Mesenchymal stem cell (in vitro differentiated cells and primary cell): Measurements from ENCODE around the gene TFR2.
A peak's percentile ranks its signal among the peaks of the same experiment; 100 is the strongest.

Experiments
- DNase-seq: peaks from one replicate; pipeline ENCODE4 v3.0.0-alpha.2; 2013
- H2AFZ ChIP-seq: one replicate; pipeline ENCODE4 v1.6.1; 2013; ENCODE audit warnings: low read depth, mild to moderate bottlenecking, control low read depth, inconsistent platforms, low read length, moderate library complexity
- H2AK5ac ChIP-seq: 2 replicates; pipeline ENCODE4 v1.6.1; 2013; ENCODE audit warnings: low read length, moderate library complexity, mild to moderate bottlenecking, inconsistent platforms; ENCODE audit not compliant: severe bottlenecking
- H2BK120ac ChIP-seq: one replicate; pipeline ENCODE4 v1.6.1; 2013; ENCODE audit warnings: low read depth, mild to moderate bottlenecking, inconsistent platforms, low read length, moderate library complexity
- H2BK12ac ChIP-seq, 2 experiments: one replicate each; pipeline ENCODE4 v1.6.1; 2013; ENCODE audit warnings: inconsistent platforms in 2 of 2, low read length in 2 of 2, mild to moderate bottlenecking in 2 of 2, moderate library complexity in 2 of 2, control low read depth in 1 of 2
- H2BK15ac ChIP-seq: one replicate; pipeline ENCODE4 v1.6.1; 2013; ENCODE audit warnings: mild to moderate bottlenecking, low read depth, inconsistent platforms; ENCODE audit not compliant: poor library complexity, severe bottlenecking
- H2BK5ac ChIP-seq: 2 replicates; pipeline ENCODE4 v1.6.1; 2013; ENCODE audit warnings: low read depth, mild to moderate bottlenecking, low read length, control low read depth, inconsistent platforms; ENCODE audit not compliant: poor library complexity, severe bottlenecking
- H3K14ac ChIP-seq, 2 experiments: one replicate each; pipeline ENCODE4 v1.6.1; 2013; ENCODE audit warnings: inconsistent platforms in 2 of 2, low read length in 2 of 2, control low read depth in 1 of 2, mild to moderate bottlenecking in 1 of 2, moderate library complexity in 1 of 2
- H3K18ac ChIP-seq, 2 experiments: one replicate each; pipeline ENCODE4 v1.6.1; 2013; ENCODE audit warnings: inconsistent platforms in 2 of 2, low read length in 2 of 2, control low read depth in 1 of 2, low read depth in 1 of 2, mild to moderate bottlenecking in 1 of 2
- H3K23ac ChIP-seq, 2 experiments: one replicate each; pipeline ENCODE4 v1.6.1; 2013; ENCODE audit warnings: inconsistent platforms in 2 of 2, low read length in 2 of 2, mild to moderate bottlenecking in 2 of 2, moderate library complexity in 2 of 2, control low read depth in 1 of 2
- H3K27ac ChIP-seq: 2 replicates; pipeline ENCODE4 v1.5.1; 2013; ENCODE audit warnings: mild to moderate bottlenecking, moderate library complexity, low read length, control low read depth, inconsistent platforms; ENCODE audit not compliant: poor library complexity, severe bottlenecking
- H3K27me3 ChIP-seq, 2 experiments: 2 replicates each; pipeline versions ENCODE4 v1.6.1 to v1.7.0; 2013; ENCODE audit warnings: low read length in 2 of 2, mild to moderate bottlenecking in 2 of 2, moderate library complexity in 2 of 2, control low read depth in 1 of 2, inconsistent platforms in 1 of 2; ENCODE audit not compliant: control insufficient read depth in 1 of 2, insufficient read depth in 1 of 2
- H3K36me3 ChIP-seq, 2 experiments: 2 replicates each; pipeline versions ENCODE4 v1.6.1 to v1.7.0; 2013; ENCODE audit warnings: low read length in 2 of 2, control low read depth in 1 of 2, inconsistent platforms in 1 of 2, low read depth in 1 of 2, mild to moderate bottlenecking in 1 of 2; ENCODE audit not compliant: insufficient read depth in 2 of 2, control insufficient read depth in 1 of 2
- H3K4ac ChIP-seq, 2 experiments: one replicate each; pipeline ENCODE4 v1.6.1; 2013; ENCODE audit warnings: inconsistent platforms in 2 of 2, low read length in 2 of 2, mild to moderate bottlenecking in 2 of 2, moderate library complexity in 2 of 2, control low read depth in 1 of 2, low read depth in 1 of 2
- H3K4me1 ChIP-seq: 2 replicates; pipeline ENCODE4 v1.6.1; 2013; ENCODE audit warnings: low read depth, low read length, control low read depth; ENCODE audit not compliant: control insufficient read depth, insufficient read depth
- H3K4me2 ChIP-seq: 2 replicates; pipeline ENCODE4 v1.6.1; 2013; ENCODE audit warnings: low read length, mild to moderate bottlenecking, inconsistent platforms; ENCODE audit not compliant: poor library complexity, severe bottlenecking
- H3K4me3 ChIP-seq, 2 experiments: 2 replicates each; pipeline versions ENCODE4 v1.5.1 to v1.7.0; 2013; ENCODE audit warnings: low read length in 2 of 2, mild to moderate bottlenecking in 2 of 2, control low read depth in 1 of 2, low read depth in 1 of 2; ENCODE audit not compliant: insufficient read depth in 1 of 2
- H3K79me1 ChIP-seq: replicated peaks from 2 replicates; pipeline ENCODE4 v1.6.1; 2013; ENCODE audit warnings: mild to moderate bottlenecking, control low read depth, low read length, inconsistent platforms; ENCODE audit not compliant: poor library complexity, severe bottlenecking
- H3K9ac ChIP-seq: 2 replicates; pipeline ENCODE4 v1.7.0; 2013; ENCODE audit warnings: mild to moderate bottlenecking, low read length, moderate library complexity
- H3K9me3 ChIP-seq: 2 replicates; pipeline ENCODE4 v1.7.0; 2013; ENCODE audit warnings: mild to moderate bottlenecking, low read length; ENCODE audit not compliant: control insufficient read depth
- H4K8ac ChIP-seq: one replicate; pipeline ENCODE4 v1.6.1; 2013; ENCODE audit warnings: inconsistent platforms, mild to moderate bottlenecking, low read length, moderate library complexity
- H4K91ac ChIP-seq: one replicate; pipeline ENCODE4 v1.6.1; 2013; ENCODE audit warnings: mild to moderate bottlenecking, low read length, inconsistent platforms
- WGBS: methylation state at CpG from one replicate; pipeline ENCODE4 v1.1.7; 2013; ENCODE audit warnings: mixed read lengths; 5-methylcytosine and 5-hydroxymethylcytosine counted together

The TFR2 gene

DNA sequence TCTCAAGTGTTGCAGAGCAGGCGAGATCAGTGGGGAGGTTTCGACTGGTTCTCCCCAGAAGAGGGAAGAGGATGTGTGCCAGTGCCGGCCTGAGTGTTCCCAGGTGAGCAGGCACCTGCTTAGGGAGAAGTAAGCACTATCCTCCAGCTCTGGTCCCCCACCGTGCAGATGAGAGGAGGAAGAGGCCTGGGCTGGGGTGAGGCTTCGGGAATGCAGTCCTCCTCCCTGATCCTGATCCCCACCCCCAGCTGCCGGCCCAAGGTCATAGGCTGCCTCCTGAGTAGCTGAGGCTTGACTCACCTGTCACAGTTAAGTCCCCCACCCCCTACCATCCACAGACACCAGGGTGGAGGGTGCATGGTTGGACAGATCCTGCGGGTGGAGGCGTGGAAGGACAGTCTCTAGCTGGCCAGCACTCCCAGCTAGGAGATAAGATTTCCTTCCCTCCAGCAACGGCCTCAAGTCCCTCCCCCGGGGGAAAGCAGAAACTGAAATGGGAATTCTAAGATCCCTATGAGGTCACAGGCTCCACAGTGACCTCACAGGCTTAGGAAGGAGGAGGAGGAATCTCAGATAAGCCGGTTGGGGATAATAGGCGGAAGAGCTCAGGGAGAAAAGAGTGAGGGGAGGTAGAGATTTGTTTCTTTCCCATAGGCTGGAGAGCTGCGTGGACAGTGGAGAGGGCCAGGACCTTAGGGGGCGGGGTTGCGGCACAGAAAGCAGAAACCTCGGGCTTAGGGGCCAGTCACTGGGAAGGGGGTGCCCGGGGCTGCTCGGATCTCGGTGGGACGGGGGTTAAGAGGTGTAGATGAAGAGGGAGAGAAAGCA, 56.5 kb downstream of the TFR2 start:
- H2BK15ac ChIP-seq = peak overlapping the region; percentile 67
- no peak overlapping the region for H2AFZ ChIP-seq
- H2AK5ac ChIP-seq = no peak overlapping the region
- peak overlapping the region; percentile 91 for H2BK120ac ChIP-seq
- peak; percentile 98 for DNase-seq
- H3K4me1 ChIP-seq = peaks cover 29% of the 10 kb centered on the region
- peak overlapping the region; percentile 88 to 97 for H3K18ac ChIP-seq
- peak overlapping the region in 1 of 2 experiments; percentile 79 for H3K23ac ChIP-seq
- H3K27ac ChIP-seq = peak overlapping the region; percentile 96
- no peaks in the 10 kb centered on the region for H3K9me3 ChIP-seq
- peak overlapping the region; percentile 90 for H3K4me2 ChIP-seq
- H4K91ac ChIP-seq = peak overlapping the region; percentile 92
- peak overlapping the region; percentile 81 to 95 for H2BK12ac ChIP-seq
- 2% methylated on average over 16 of the region's 20 CpGs for WGBS
- peak overlapping the region; percentile 91 for H4K8ac ChIP-seq
- H3K79me1 ChIP-seq = peaks cover 12% of the 10 kb centered on the region
- peaks cover 28 to 32% of the 10 kb centered on the region in 2 experiments for H3K36me3 ChIP-seq
- H3K4ac ChIP-seq = peak overlapping the region; percentile 90 to 96
- no peak overlapping the region for H2BK5ac ChIP-seq
- peak overlapping the region; percentile 96 to 99 for H3K4me3 ChIP-seq
- peaks cover 0 to 7% of the 10 kb centered on the region in 2 experiments for H3K27me3 ChIP-seq
- H3K9ac ChIP-seq = peak overlapping the region; percentile 95
- H3K14ac ChIP-seq = peak overlapping the region in 1 of 2 experiments; percentile 64

- H2BK12ac ChIP-seq = peak overlapping the region; percentile 95 to 99
- no peak overlapping the region for H2BK15ac ChIP-seq
- peak overlapping the region; percentile 98 for H4K8ac ChIP-seq
- H2BK5ac ChIP-seq = peak overlapping the region; percentile 83
- peaks cover 17% of the 10 kb centered on the region for H3K79me1 ChIP-seq
- WGBS = 19% methylated on average over 13 of the region's 15 CpGs
- H2AFZ ChIP-seq = no peak overlapping the region
- peaks cover 29% of the 10 kb centered on the region for H3K4me1 ChIP-seq
- peak overlapping the region; percentile 95 for H3K9ac ChIP-seq
- H3K18ac ChIP-seq = peak overlapping the region; percentile 98 to 99
- H3K4me2 ChIP-seq = peak overlapping the region; percentile 90
- H2AK5ac ChIP-seq = peak overlapping the region; percentile 28
- peaks cover 33 to 39% of the 10 kb centered on the region in 2 experiments for H3K36me3 ChIP-seq
- peak overlapping the region; percentile 99 for H3K4ac ChIP-seq
- H3K4me3 ChIP-seq = peak overlapping the region; percentile 96 to 99
- DNase-seq = peak; percentile 85
- peak overlapping the region; percentile 98 for H4K91ac ChIP-seq
- H3K9me3 ChIP-seq = no peaks in the 10 kb centered on the region
- peak overlapping the region; percentile 91 for H2BK120ac ChIP-seq
- peak overlapping the region in 1 of 2 experiments; percentile 42 for H3K23ac ChIP-seq
- H3K14ac ChIP-seq = peak overlapping the region in 1 of 2 experiments; percentile 99
- H3K27ac ChIP-seq = peak overlapping the region; percentile 96
- H3K27me3 ChIP-seq = no peaks in the 10 kb centered on the region
Observed at GRCh38 chr7:100584054-100584682, 57.2 kb downstream of the TFR2 start.

DNA sequence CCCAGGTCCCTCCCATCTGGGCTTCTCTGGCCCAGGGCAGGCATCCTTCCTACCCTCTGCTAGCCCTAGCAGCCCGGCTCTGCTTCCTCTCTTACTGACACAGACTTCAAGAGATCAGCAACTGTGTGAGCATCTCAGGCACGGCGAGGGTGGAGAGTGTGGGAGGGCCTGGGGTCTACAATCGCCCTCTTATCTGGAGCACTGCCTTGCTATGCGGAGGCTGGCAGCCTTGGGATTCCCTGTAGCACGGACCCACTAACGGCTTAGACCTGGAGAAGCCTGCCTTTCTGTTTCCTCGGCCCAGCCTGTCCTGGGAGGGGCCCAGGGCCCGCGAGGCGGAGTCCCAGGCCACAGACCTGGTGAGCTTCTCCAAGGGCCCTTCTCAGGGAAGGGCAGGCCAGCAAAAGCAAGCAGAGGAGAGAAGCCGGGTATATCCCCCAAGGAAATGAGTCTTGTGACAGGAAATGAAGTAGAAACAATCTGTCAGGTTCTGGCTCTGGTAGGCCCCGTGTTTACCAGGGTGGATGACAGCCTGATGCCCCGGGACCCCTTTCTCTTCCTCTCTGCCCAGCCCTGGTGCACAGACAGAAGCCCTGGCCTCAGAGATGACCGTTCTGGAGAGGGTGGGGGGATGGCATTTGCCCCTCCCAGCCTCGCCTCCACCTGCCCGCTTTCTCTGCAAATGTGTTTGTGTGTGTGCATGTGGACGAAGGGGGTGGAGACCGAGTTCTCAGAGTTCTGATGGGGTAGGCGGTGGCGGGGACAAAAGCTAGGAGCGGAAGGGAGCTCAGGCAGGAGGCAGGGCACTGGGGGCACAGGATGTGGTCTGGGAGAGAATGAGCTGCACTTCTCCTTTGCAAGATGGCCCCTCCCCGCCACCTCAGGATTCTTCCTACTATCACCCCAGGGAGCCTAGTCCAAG, 58.0 kb downstream of the TFR2 start:
- H3K9ac ChIP-seq = peak overlapping the region; percentile 65
- H3K4ac ChIP-seq = peak overlapping the region; percentile 99
- peak overlapping the region; percentile 98 for H4K8ac ChIP-seq
- peak overlapping the region; percentile 98 for H4K91ac ChIP-seq
- peaks cover 24% of the 10 kb centered on the region for H3K79me1 ChIP-seq
- peak overlapping the region; percentile 66 for H3K4me2 ChIP-seq
- peak overlapping the region in 1 of 2 experiments; percentile 99 for H3K14ac ChIP-seq
- H2BK12ac ChIP-seq = peak overlapping the region; percentile 80 to 99
- H2BK15ac ChIP-seq = peak overlapping the region; percentile 49
- H3K9me3 ChIP-seq = no peaks in the 10 kb centered on the region
- no peaks in the 10 kb centered on the region for H3K27me3 ChIP-seq
- peak overlapping the region; percentile 83 for H2BK5ac ChIP-seq
- peak; percentile 90 for DNase-seq
- H3K4me1 ChIP-seq = peaks cover 29% of the 10 kb centered on the region
- H3K36me3 ChIP-seq = peaks cover 40 to 47% of the 10 kb centered on the region in 2 experiments
- 3% methylated on average over 18 of the region's 23 CpGs for whole genome bisulfite sequencing
- peak overlapping the region; percentile 39 to 52 for H3K4me3 ChIP-seq
- peak overlapping the region; percentile 28 for H2AK5ac ChIP-seq
- H2BK120ac ChIP-seq = peak overlapping the region; percentile 82
- no peak overlapping the region for H2AFZ ChIP-seq
- H3K18ac ChIP-seq = peak overlapping the region; percentile 98 to 99
- H3K27ac ChIP-seq = peak overlapping the region; percentile 96
- H3K23ac ChIP-seq = peak overlapping the region in 1 of 2 experiments; percentile 75
